Measurements from ENCODE around the gene FOSL2. TPM values are rescaled to one million over a fixed set of nuclear protein-coding genes. Genes with fewer than 3 reads are reported as not detected.
A peak's percentile ranks its signal among the peaks of the same experiment; 100 is the strongest.

The FOSL2 gene
- total RNA-seq, 1 experiment from 2014 or later: 53.7 TPM

DNA sequence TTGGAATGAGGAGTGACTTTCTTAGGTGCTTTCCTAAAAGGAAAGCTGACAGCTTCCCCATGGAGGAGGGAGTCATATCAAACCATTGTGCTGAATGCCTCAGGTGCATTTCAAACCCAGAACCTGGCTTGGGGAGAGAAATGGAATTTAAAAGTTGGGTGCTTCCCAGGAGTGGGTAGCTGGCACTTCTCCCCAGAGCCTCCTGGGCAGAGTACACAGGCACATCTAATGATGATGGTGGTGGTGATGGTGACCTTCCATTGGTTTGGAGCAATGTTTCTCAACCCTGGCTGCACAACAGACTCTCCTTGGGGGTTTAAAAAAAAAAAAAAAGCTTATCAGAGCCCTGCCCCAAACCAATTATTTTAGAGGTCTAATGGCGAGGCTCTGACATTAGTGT is 8.3 kb downstream of the FOSL2 start:
- H3K4me3 Mint-ChIP-seq (ENCODE audit: low read depth, unreplicated experiment): no peak overlapping the region
- no peaks in the 10 kb centered on the region for H3K27me3 Mint-ChIP-seq (ENCODE audit: unreplicated experiment)
- no TSS peak for BruUV-seq (replicated peaks)

DNA sequence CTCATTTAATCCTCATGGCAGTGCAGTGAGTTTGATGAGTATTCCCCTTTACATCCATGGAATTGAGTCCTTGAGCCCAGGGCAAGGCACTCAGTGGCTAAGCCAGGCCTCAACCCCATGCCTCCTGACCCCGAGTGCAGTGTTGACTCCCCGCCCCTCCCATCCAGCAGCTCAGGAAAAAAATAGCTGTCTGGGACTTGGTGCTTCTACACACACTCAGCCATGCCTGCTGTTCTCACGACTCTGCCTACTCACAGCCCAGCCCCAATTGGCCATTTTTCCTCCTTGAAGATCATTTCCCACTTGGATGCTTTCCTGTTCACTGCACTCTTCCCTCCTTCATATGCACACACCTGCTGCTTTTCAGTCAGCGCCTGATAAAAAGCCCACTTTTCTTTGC is 8.8 kb downstream of the FOSL2 start:
- intact Hi-C loops (cut with micrococcal nuclease; ENCODE audit: unreplicated experiment): no loop called here

More for the DNA sequence above, 8.3 kb downstream of the FOSL2 start:
- no peaks in the 10 kb centered on the region for H3K9me3 Mint-ChIP-seq (ENCODE audit: low read depth, unreplicated experiment)
- peaks cover 64% of the 10 kb centered on the region for H3K4me1 Mint-ChIP-seq (ENCODE audit: low read depth, unreplicated experiment)
- CTCF ChIA-PET: interaction anchor here (0.5 to 0.6 kb wide), 3 partner anchors 21 to 491 kb away, joined by 3 read pairs; no protein-coding TSS in a partner anchor
- no peak overlapping the region for H3K27ac Mint-ChIP-seq (ENCODE audit: unreplicated experiment)
- H3K36me3 Mint-ChIP-seq (ENCODE audit: insufficient read depth, unreplicated experiment): peaks cover 40% of the 10 kb centered on the region
- DNase-seq: no peak
- intact Hi-C loops (cut with micrococcal nuclease; ENCODE audit: unreplicated experiment): no loop called here
- TF ChIP-seq, protein P1, sequence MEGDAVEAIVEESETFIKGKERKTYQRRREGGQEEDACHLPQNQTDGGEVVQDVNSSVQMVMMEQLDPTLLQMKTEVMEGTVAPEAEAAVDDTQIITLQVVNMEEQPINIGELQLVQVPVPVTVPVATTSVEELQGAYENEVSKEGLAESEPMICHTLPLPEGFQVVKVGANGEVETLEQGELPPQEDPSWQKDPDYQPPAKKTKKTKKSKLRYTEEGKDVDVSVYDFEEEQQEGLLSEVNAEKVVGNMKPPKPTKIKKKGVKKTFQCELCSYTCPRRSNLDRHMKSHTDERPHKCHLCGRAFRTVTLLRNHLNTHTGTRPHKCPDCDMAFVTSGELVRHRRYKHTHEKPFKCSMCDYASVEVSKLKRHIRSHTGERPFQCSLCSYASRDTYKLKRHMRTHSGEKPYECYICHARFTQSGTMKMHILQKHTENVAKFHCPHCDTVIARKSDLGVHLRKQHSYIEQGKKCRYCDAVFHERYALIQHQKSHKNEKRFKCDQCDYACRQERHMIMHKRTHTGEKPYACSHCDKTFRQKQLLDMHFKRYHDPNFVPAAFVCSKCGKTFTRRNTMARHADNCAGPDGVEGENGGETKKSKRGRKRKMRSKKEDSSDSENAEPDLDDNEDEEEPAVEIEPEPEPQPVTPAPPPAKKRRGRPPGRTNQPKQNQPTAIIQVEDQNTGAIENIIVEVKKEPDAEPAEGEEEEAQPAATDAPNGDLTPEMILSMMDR (IDR thresholded peaks at IDR 0.05; ENCODE audit: unreplicated experiment): no peak

DNA sequence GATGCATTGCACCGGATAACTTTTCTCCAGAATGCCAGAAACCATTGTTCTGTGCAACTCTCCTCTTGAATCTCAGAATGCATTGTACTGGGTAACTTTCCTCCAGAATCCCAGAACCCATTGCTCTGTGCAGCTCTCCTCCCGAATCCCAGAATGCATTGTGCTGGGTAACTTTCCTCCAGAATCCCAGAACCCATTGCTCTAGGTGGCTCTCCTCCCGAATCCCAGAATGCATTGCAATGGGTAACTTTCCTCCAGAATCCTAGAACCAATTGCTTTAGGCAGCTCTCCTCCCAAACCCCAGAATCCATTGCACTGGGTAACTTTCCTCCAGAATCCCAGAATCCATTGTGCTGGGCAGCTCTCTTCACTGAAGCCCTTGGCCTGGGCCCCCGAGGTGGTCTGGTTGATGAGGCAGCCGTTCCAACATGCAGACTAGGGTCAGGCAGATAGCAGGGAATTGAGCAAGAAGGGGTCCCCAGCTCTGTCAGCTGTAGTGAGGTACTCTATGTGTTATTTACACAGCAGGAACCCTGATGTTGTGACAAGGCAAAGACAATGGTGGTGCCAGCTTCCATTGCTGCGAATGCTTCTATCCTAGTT is 9.4 kb downstream of the FOSL2 start:
- TF ChIP-seq, protein P1 (IDR thresholded peaks at IDR 0.05; ENCODE audit: unreplicated experiment): no peak
- H3K4me1 Mint-ChIP-seq (ENCODE audit: low read depth, unreplicated experiment): peaks cover 73% of the 10 kb centered on the region
- peak overlapping the region; percentile 46 for H3K27ac Mint-ChIP-seq (ENCODE audit: unreplicated experiment)
- peaks cover 51% of the 10 kb centered on the region for H3K36me3 Mint-ChIP-seq (ENCODE audit: insufficient read depth, unreplicated experiment)
- H3K9me3 Mint-ChIP-seq (ENCODE audit: low read depth, unreplicated experiment): no peaks in the 10 kb centered on the region
- BruUV-seq (replicated peaks): no TSS peak
- no peaks in the 10 kb centered on the region for H3K27me3 Mint-ChIP-seq (ENCODE audit: unreplicated experiment)
- CTCF ChIA-PET: no interaction called here
- no peak for DNase-seq
- intact Hi-C loops (cut with micrococcal nuclease; ENCODE audit: unreplicated experiment): no loop called here
- no peak overlapping the region for H3K4me3 Mint-ChIP-seq (ENCODE audit: low read depth, unreplicated experiment)

More for the DNA sequence above, 8.8 kb downstream of the FOSL2 start:
- Mint-ChIP-seq H3K4me3 (ENCODE audit: low read depth, unreplicated experiment) (no peak overlapping the region), H3K36me3 (ENCODE audit: insufficient read depth, unreplicated experiment) (peaks cover 44% of the 10 kb centered on the region), H3K4me1 (ENCODE audit: low read depth, unreplicated experiment) (peaks cover 69% of the 10 kb centered on the region), H3K27ac (ENCODE audit: unreplicated experiment) (peak overlapping the region; percentile 46), H3K9me3 (ENCODE audit: low read depth, unreplicated experiment) (no peaks in the 10 kb centered on the region), H3K27me3 (ENCODE audit: unreplicated experiment) (no peaks in the 10 kb centered on the region)
- TF ChIP-seq, protein P1 (IDR thresholded peaks at IDR 0.05; ENCODE audit: unreplicated experiment): no peak
- CTCF ChIA-PET: interaction anchor here (0.6 kb wide), 2 partner anchors 454 to 491 kb away, joined by 3 read pairs; no protein-coding TSS in a partner anchor
- DNase-seq: no peak
- BruUV-seq (replicated peaks): no TSS peak

DNA sequence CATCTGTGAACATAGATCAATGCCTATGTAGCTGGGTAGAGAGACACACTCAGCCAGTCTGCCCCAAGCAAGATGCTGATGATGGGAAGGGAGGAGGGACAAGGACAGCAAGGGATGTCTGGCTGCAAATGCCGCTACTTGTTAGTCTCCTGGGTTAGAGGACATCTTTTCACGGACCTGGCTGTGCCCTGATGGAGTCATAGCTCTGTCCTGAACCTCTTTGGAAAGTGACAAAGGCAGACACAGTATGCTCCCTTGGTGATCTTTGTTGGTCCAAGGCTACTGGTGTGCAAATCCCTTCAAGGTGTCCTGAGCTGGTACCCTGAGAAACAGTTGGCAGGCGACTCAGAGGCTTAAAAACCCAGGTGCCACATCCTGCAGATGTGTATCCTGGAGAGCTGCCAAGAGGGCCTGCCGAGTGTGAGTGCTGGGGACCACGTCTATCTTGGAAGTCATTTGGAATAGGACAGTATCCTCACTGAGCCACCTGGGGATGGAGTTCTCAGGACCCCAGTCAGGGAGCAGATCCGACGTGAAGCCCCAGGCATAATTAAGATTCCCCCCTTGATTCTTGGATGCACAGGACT is 10.8 kb downstream of the FOSL2 start:
- no peak for DNase-seq
- H3K36me3 Mint-ChIP-seq (ENCODE audit: insufficient read depth, unreplicated experiment): peaks cover 58% of the 10 kb centered on the region
- no peak overlapping the region for H3K4me3 Mint-ChIP-seq (ENCODE audit: low read depth, unreplicated experiment)
- BruUV-seq (replicated peaks): no TSS peak
- H3K27ac Mint-ChIP-seq (ENCODE audit: unreplicated experiment): peak overlapping the region; percentile 7
- TF ChIP-seq, protein P1 (IDR thresholded peaks at IDR 0.05; ENCODE audit: unreplicated experiment): no peak
- H3K27me3 Mint-ChIP-seq (ENCODE audit: unreplicated experiment): no peaks in the 10 kb centered on the region
- no peaks in the 10 kb centered on the region for H3K9me3 Mint-ChIP-seq (ENCODE audit: low read depth, unreplicated experiment)
- intact Hi-C loops (cut with micrococcal nuclease; ENCODE audit: unreplicated experiment): no loop called here
- H3K4me1 Mint-ChIP-seq (ENCODE audit: low read depth, unreplicated experiment): peaks cover 78% of the 10 kb centered on the region
- CTCF ChIA-PET: interaction anchor here (1.4 kb wide), 1 partner anchor 11 kb away, joined by 4 read pairs; no protein-coding TSS in a partner anchor
